ENCODE data around the gene MAGEA12.
"Not testable (repeated sequence)": the region's sequence is repeated elsewhere in the genome, so short reads cannot be mapped to it uniquely, and the experiment has no call there.

Gene MAGEA12, protein sequence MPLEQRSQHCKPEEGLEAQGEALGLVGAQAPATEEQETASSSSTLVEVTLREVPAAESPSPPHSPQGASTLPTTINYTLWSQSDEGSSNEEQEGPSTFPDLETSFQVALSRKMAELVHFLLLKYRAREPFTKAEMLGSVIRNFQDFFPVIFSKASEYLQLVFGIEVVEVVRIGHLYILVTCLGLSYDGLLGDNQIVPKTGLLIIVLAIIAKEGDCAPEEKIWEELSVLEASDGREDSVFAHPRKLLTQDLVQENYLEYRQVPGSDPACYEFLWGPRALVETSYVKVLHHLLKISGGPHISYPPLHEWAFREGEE

GRCh38 chrX:152733261-152733975 is at the start of gene MAGEA12, which contains the start of gene CSAG1:
Gene MAGEA12 (plus strand): TSS chrX:152733757. CDS start chrX:152736162, 2,405 bp downstream.
Gene CSAG1 (minus strand): TSS chrX:152733721. CDS start chrX:152732460, 1,261 bp downstream.
- DNase-seq = no peak

GRCh38 chrX:152697952-152698931 is 35.3 kb upstream of the MAGEA12 start, which contains the start of gene MAGEA3:
Gene MAGEA3 (plus strand): TSS chrX:152698794. CDS start chrX:152700833, 2,039 bp downstream.
- not testable (repeated sequence) for DNase-seq

DNA sequence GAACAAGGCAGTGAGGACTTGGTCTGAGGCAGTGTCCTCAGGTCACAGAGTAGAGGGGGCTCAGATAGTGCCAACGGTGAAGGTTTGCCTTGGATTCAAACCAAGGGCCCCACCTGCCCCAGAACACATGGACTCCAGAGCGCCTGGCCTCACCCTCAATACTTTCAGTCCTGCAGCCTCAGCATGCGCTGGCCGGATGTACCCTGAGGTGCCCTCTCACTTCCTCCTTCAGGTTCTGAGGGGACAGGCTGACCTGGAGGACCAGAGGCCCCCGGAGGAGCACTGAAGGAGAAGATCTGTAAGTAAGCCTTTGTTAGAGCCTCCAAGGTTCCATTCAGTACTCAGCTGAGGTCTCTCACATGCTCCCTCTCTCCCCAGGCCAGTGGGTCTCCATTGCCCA is 33.2 kb upstream of the MAGEA12 start:
- not testable (repeated sequence) for DNase-seq

GRCh38 chrX:152706500-152706899 is 27.1 kb upstream of the MAGEA12 start:
- DNase-seq = not testable (repeated sequence)

- DNase-seq = not testable (repeated sequence)
These were observed 24.4 kb upstream of the MAGEA12 start, which contains the start of gene CSAG2 for GRCh38 chrX:152709173-152709572. Gene CSAG2 (minus strand): TSS chrX:152709273. CDS start chrX:152709112, 161 bp downstream.

DNA sequence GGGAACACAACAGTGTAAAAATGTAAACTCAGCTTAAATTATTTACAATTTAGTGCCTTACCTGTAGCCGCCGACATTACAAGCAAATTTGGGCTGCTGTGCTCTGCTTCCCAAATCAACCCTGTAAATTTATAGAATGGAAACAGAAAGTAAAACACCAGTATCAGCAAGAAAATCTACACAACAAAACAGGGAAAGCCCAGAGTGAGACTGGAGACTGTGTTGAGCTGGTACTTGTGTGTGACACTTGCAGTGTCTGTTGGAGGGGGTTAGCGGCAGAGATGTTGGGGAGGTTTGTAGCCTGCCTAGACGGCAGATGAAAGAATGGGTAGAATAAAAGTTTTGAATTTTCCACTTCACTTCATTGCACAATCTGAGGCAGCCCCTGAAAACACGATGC is 20.4 kb upstream of the MAGEA12 start:
- DNase-seq = not testable (repeated sequence)

DNA sequence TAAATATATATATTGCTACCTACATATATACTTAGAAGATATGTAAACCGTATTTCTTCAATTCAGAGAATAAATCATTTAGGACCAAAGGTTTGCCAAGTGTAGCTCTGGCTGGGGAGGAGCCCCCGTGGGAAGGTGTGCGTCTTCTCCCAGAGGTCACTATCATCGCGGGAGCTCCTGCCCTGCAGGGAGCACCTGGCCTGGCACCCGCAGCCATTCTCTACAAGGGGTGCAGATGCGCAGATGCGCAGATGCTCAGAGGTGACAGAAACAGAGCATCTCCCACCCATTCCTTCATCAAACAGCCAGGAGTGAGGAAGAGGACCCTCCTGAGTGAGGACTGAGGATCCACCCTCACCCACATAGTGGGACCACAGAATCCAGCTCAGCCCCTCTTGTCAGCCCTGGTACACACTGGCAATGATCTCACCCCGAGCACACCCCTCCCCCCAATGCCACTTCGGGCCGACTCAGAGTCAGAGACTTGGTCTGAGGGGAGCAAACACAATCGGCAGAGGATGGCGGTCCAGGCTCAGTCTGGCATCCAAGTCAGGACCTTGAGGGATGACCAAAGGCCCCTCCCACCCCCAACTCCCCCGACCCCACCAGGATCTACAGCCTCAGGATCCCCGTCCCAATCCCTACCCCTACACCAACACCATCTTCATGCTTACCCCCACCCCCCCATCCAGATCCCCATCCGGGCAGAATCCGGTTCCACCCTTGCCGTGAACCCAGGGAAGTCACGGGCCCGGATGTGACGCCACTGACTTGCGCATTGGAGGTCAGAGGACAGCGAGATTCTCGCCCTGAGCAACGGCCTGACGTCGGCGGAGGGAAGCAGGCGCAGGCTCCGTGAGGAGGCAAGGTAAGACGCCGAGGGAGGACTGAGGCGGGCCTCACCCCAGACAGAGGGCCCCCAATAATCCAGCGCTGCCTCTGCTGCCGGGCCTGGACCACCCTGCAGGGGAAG is 19.5 kb upstream of the MAGEA12 start, which contains the start of gene MAGEA2B:
Gene MAGEA2B, plus strand, starts transcription at position 814 of the 973 bp plus-strand sequence. CDS start 2,479 bp downstream, outside the sequence.
- DNase-seq = not testable (repeated sequence)

GRCh38 chrX:152725409-152725808 is 8.1 kb upstream of the MAGEA12 start:
- no peak for DNase-seq

- DNase-seq = not testable (repeated sequence)
These were observed 744 bp downstream of the MAGEA12 start for GRCh38 chrX:152734143-152734858.

GRCh38 chrX:152735101-152735500 is 1.5 kb downstream of the MAGEA12 start:
- no peak for DNase-seq

GRCh38 chrX:152735860-152736511 is 2.4 kb downstream of the MAGEA12 start:
- no peak for DNase-seq

DNA sequence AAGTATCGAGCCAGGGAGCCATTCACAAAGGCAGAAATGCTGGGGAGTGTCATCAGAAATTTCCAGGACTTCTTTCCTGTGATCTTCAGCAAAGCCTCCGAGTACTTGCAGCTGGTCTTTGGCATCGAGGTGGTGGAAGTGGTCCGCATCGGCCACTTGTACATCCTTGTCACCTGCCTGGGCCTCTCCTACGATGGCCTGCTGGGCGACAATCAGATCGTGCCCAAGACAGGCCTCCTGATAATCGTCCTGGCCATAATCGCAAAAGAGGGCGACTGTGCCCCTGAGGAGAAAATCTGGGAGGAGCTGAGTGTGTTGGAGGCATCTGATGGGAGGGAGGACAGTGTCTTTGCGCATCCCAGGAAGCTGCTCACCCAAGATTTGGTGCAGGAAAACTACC is 3.0 kb downstream of the MAGEA12 start:
- not testable (repeated sequence) for DNase-seq

DNA sequence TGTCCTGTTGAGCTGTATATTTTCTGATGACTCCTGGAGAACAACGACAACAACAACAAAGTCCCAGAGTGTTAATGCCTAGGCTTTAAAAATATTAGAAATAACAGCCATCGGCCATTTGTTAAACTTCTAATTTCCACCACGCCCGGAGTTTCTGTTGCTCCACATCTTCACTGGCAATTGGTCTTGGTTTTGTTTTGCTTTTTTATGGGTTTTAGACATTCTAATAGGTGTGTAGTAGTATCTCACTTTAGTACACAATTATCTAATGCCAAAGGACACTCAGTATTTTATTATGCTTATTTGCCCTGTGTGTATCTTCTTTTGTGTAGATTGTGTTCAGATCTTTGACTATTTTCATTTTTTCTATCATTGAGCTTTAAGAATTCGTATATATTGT is 5.0 kb downstream of the MAGEA12 start:
- DNase-seq = no peak

DNA sequence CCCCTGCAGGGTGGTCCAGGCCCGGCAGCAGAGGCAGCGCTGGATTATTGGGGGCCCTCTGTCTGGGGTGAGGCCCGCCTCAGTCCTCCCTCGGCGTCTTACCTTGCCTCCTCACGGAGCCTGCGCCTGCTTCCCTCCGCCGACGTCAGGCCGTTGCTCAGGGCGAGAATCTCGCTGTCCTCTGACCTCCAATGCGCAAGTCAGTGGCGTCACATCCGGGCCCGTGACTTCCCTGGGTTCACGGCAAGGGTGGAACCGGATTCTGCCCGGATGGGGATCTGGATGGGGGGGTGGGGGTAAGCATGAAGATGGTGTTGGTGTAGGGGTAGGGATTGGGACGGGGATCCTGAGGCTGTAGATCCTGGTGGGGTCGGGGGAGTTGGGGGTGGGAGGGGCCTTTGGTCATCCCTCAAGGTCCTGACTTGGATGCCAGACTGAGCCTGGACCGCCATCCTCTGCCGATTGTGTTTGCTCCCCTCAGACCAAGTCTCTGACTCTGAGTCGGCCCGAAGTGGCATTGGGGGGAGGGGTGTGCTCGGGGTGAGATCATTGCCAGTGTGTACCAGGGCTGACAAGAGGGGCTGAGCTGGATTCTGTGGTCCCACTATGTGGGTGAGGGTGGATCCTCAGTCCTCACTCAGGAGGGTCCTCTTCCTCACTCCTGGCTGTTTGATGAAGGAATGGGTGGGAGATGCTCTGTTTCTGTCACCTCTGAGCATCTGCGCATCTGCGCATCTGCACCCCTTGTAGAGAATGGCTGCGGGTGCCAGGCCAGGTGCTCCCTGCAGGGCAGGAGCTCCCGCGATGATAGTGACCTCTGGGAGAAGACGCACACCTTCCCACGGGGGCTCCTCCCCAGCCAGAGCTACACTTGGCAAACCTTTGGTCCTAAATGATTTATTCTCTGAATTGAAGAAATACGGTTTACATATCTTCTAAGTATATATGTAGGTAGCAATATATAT is 20.4 kb downstream of the MAGEA12 start, which contains the start of gene MAGEA2:
Gene MAGEA2, minus strand, starts transcription at position 157 of the 965 bp plus-strand sequence. CDS start 2,479 bp downstream, outside the sequence.
- DNase-seq = not testable (repeated sequence)

GRCh38 chrX:152754871-152755270 is 21.3 kb downstream of the MAGEA12 start:
- DNase-seq = not testable (repeated sequence)

DNA sequence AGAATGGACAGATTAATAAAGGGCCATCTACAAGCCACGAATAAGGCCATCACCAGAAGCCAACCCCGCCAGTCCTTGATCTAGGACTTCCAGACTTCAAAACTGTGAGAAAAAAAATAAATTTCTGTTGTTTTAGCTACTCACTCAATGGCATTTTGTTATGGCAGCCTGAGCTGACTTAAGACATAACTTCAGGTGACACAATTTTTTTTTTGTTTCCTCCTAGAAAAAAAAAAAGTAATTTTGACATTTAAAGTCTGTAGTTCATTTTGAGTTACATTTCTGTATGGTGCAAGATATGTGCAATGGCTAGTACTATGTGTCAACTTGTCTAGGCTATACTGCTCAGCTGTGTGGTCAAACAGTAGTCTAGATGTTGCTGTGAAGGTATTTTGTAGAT is 25.4 kb downstream of the MAGEA12 start, which contains the start of gene CSAG3:
Gene CSAG3, plus strand, starts transcription at position 301 of the 400 bp plus-strand sequence.
- DNase-seq = not testable (repeated sequence)

DNA sequence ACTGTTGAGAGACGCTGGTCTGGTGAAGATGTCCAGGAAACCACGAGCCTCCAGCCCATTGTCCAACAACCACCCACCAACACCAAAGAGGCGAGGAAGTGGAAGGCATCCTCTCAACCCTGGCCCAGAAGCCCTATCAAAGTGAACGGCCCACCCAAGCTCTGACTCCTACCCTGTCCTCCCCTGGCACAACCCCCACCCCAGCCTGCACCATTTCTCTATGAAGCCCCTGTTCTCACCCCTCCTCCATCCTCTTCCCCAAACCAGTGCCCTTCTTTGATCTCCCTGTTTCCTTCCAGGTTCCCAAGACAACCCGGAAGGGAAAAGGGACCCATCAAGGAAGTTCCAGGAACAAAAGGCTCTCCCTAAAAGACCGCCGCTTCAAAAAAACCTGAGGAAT is 26.0 kb downstream of the MAGEA12 start:
- not testable (repeated sequence) for DNase-seq

GRCh38 chrX:152761582-152761981 is 28.0 kb downstream of the MAGEA12 start:
- not testable (repeated sequence) for DNase-seq
